Fibroblast of lung (primary cell): ENCODE results near the gene VAMP2. TPM values are rescaled to one million over a fixed set of nuclear protein-coding genes. Genes with fewer than 3 reads are reported as not detected.

Experiments used
- DNase-seq, 2 donors: peaks; one replicate each; pipeline versions ENCODE4 v3.0.0 to v3.0.0-alpha.2; 2010; ENCODE audit warnings: low read depth in 2 of 2
- H2AFZ ChIP-seq: 2 replicates; pipeline ENCODE4 v1.5.1; 2012; ENCODE audit warnings: low read length, control low read depth, inconsistent platforms
- H3K27ac ChIP-seq: 2 replicates; pipeline ENCODE4 v1.5.1; 2011; ENCODE audit warnings: low read length, control low read depth; ENCODE audit not compliant: insufficient read depth
- H3K27me3 ChIP-seq: 2 replicates; pipeline ENCODE4 v1.5.1; 2011; ENCODE audit warnings: mild to moderate bottlenecking, low read length; ENCODE audit not compliant: control insufficient read depth, insufficient read depth
- H3K36me3 ChIP-seq: 2 replicates; pipeline ENCODE4 v1.5.1; 2011; ENCODE audit warnings: low read length; ENCODE audit not compliant: control insufficient read depth, insufficient read depth
- H3K4me1 ChIP-seq: 2 replicates; pipeline ENCODE4 v1.5.1; 2011; ENCODE audit warnings: low read length; ENCODE audit not compliant: control insufficient read depth, insufficient read depth; ENCODE audit errors: extremely low read depth
- H3K4me2 ChIP-seq: 2 replicates; pipeline ENCODE4 v1.5.1; 2011; ENCODE audit warnings: low read length, control low read depth; ENCODE audit not compliant: insufficient read depth; ENCODE audit errors: extremely low read depth
- H3K4me3 ChIP-seq, 4 experiments: fragments of 200-600 bp in 1 of 4; sonication (generic) in 1 of 4; replicated peaks in 1 of 4; 2 replicates each; pipeline ENCODE4 v1.5.1; 2011 to 2016; ENCODE audit warnings: low read length in 4 of 4, low read depth in 3 of 4, mild to moderate bottlenecking in 3 of 4, control low read depth in 2 of 4, inconsistent platforms in 1 of 4, mixed read lengths in 1 of 4; ENCODE audit not compliant: insufficient read depth in 1 of 4; ENCODE audit errors: control extremely low read depth in 1 of 4
- H3K79me2 ChIP-seq: 2 replicates; pipeline ENCODE4 v1.5.1; 2012; ENCODE audit warnings: mild to moderate bottlenecking, low read length, inconsistent platforms; ENCODE audit not compliant: control insufficient read depth, insufficient read depth
- H3K9ac ChIP-seq: 2 replicates; pipeline ENCODE4 v1.5.1; 2011; ENCODE audit warnings: mild to moderate bottlenecking, low read length, control low read depth; ENCODE audit not compliant: insufficient read depth
- H3K9me3 ChIP-seq: 2 replicates; pipeline ENCODE4 v1.5.1; 2012; ENCODE audit warnings: low read depth, low read length; ENCODE audit not compliant: control insufficient read depth, insufficient read depth
- H4K20me1 ChIP-seq: 2 replicates; pipeline ENCODE4 v1.5.1; 2011; ENCODE audit warnings: low read length; ENCODE audit not compliant: control insufficient read depth, insufficient read depth; ENCODE audit errors: extremely low read depth
- CTCF ChIP-seq, 2 donors: IDR thresholded peaks in 1 of 2; conservative IDR thresholded peaks in 1 of 2; 1 replicate in 1 of 2; 2 replicates in 1 of 2; pipeline ENCODE4 v1.5.1; 2011 to 2012; ENCODE audit warnings: low read length in 2 of 2, control low read depth in 1 of 2, inconsistent platforms in 1 of 2, low read depth in 1 of 2, mild to moderate bottlenecking in 1 of 2
- EZH2 ChIP-seq: IDR thresholded peaks from 2 replicates; pipeline ENCODE4 v1.5.1; 2012; ENCODE audit warnings: low read length, control low read depth, mild to moderate bottlenecking; ENCODE audit errors: missing control alignments
- polyA plus RNA-seq, 2 donors: library from polyadenylated mRNA; depleted of rRNA in 1 of 2; stranded (reverse) in 1 of 2; unstranded in 1 of 2; fragments of >200 nt; gene quantifications; 2 replicates each; pipeline ENCODE4 v1.2.1, GENCODE V29; 2011 to 2012; ENCODE audit warnings: missing spikeins in 1 of 2
- total RNA-seq: library from RNA; depleted of rRNA; stranded (reverse); fragments of >200 nt; gene quantifications from 2 replicates; pipeline ENCODE4 v1.2.1, GENCODE V29; 2014

VAMP2 gene
- total and polyA plus RNA-seq, 2 donors (not counting 1 experiment from before 2014, with no cell fraction given), result 8.1 to 12.2 TPM

GRCh38 chr17:8133941-8134340 lies 28.8 kb downstream of the VAMP2 start:
- no peaks in the 10 kb centered on the region for H3K9me3 ChIP-seq
- DNase-seq, result no peak
- no peak overlapping the region for H3K27ac ChIP-seq
- no peaks in the 10 kb centered on the region for H3K79me2 ChIP-seq
- H3K27me3 ChIP-seq, result no peaks in the 10 kb centered on the region
- H4K20me1 ChIP-seq, result no peaks in the 10 kb centered on the region
- TF ChIP-seq EZH2 (no peak), CTCF (conservative IDR thresholded peaks at IDR 0.05 in 1 of 2, IDR thresholded peaks at IDR 0.05 in 1 of 2; ENCODE audit: low read depth in 1 of 2, low read length in 2 of 2) (no peak)
- H3K4me2 ChIP-seq, result no peak overlapping the region
- H3K4me3 ChIP-seq, result no peak overlapping the region
- H2AFZ ChIP-seq, result no peak overlapping the region
- H3K36me3 ChIP-seq, result no peaks in the 10 kb centered on the region
- peaks cover 8% of the 10 kb centered on the region for H3K4me1 ChIP-seq
- no peak overlapping the region for H3K9ac ChIP-seq

- no peak for DNase-seq
- no peak overlapping the region for H3K9ac ChIP-seq
- no peaks in the 10 kb centered on the region for H3K27me3 ChIP-seq
- no peak overlapping the region for H3K27ac ChIP-seq
- H3K36me3 ChIP-seq, result no peaks in the 10 kb centered on the region
- no peak for TF ChIP-seq EZH2
- no peak for TF ChIP-seq CTCF (conservative IDR thresholded peaks at IDR 0.05 in 1 of 2, IDR thresholded peaks at IDR 0.05 in 1 of 2; ENCODE audit: low read depth in 1 of 2, low read length in 2 of 2)
- H2AFZ ChIP-seq, result no peak overlapping the region
- H4K20me1 ChIP-seq, result no peaks in the 10 kb centered on the region
- H3K4me3 ChIP-seq, result no peak overlapping the region
- no peak overlapping the region for H3K4me2 ChIP-seq
- H3K4me1 ChIP-seq, result peaks cover 8% of the 10 kb centered on the region
- H3K79me2 ChIP-seq, result no peaks in the 10 kb centered on the region
- no peaks in the 10 kb centered on the region for H3K9me3 ChIP-seq
Observed at GRCh38 chr17:8133399-8133798, 29.3 kb downstream of the VAMP2 start.

GRCh38 chr17:8131844-8132441 lies 30.8 kb downstream of the VAMP2 start:
- Histone ChIP-seq H3K36me3 (no peaks in the 10 kb centered on the region), H3K4me1 (no peaks in the 10 kb centered on the region), H3K27ac (no peak overlapping the region), H3K4me3 (no peak overlapping the region), H3K79me2 (no peaks in the 10 kb centered on the region), H4K20me1 (no peaks in the 10 kb centered on the region), H3K4me2 (no peak overlapping the region), H2AFZ (no peak overlapping the region), H3K27me3 (no peaks in the 10 kb centered on the region), H3K9ac (no peak overlapping the region), H3K9me3 (no peaks in the 10 kb centered on the region)
- TF ChIP-seq EZH2 (no peak), CTCF (conservative IDR thresholded peaks at IDR 0.05 in 1 of 2, IDR thresholded peaks at IDR 0.05 in 1 of 2; ENCODE audit: low read depth in 1 of 2, low read length in 2 of 2) (no peak)
- peak in 1 of 2 donors; percentile 27 for DNase-seq
